Chondrocyte (in vitro differentiated cells): ENCODE measurements around the gene LBHD2. TPM values are rescaled to one million over a fixed set of nuclear protein-coding genes. Genes with fewer than 3 reads are reported as not detected.

ENCODE experiments used
- DNase-seq: peaks from one replicate; pipeline ENCODE4 v3.0.0; 2021; ENCODE audit warnings: mixed read lengths, low spot score
- H3K27ac Mint-ChIP-seq: one replicate; pipeline ENCODE4 v1.8.0; 2021; ENCODE audit warnings: mild to moderate bottlenecking, moderate library complexity, mixed read lengths; ENCODE audit not compliant: unreplicated experiment
- H3K27me3 Mint-ChIP-seq: 2 replicates; pipeline ENCODE4 v1.8.0; 2021; ENCODE audit warnings: low read depth, mixed read lengths
- H3K36me3 Mint-ChIP-seq: 2 replicates; pipeline ENCODE4 v1.8.0; 2021; ENCODE audit warnings: low read depth, mixed read lengths
- H3K4me1 Mint-ChIP-seq: 2 replicates; pipeline ENCODE4 v1.8.0; 2021; ENCODE audit warnings: low read depth, mild to moderate bottlenecking, mixed read lengths
- H3K4me3 Mint-ChIP-seq: one replicate; pipeline ENCODE4 v1.8.0; 2021; ENCODE audit warnings: mild to moderate bottlenecking, moderate library complexity, mixed read lengths; ENCODE audit not compliant: unreplicated experiment
- H3K9me3 Mint-ChIP-seq: 2 replicates; pipeline ENCODE4 v1.8.0; 2021; ENCODE audit warnings: low read depth, mixed read lengths
- total RNA-seq: library from RNA; stranded (reverse); gene quantifications from 3 replicates; pipeline ENCODE4 v1.2.1, GENCODE V29; 2021
- TF ChIP-seq, protein P1 (sequence below): fragments of 200-600 bp; sonication (generic); IDR thresholded peaks from 2 replicates; pipeline ENCODE4 v1.5.0; 2021; ENCODE audit warnings: antibody characterized with exemption, mild to moderate bottlenecking, moderate library complexity

LBHD2 gene
- total RNA-seq, 1 donor from 2014 or later, result not detected

DNA sequence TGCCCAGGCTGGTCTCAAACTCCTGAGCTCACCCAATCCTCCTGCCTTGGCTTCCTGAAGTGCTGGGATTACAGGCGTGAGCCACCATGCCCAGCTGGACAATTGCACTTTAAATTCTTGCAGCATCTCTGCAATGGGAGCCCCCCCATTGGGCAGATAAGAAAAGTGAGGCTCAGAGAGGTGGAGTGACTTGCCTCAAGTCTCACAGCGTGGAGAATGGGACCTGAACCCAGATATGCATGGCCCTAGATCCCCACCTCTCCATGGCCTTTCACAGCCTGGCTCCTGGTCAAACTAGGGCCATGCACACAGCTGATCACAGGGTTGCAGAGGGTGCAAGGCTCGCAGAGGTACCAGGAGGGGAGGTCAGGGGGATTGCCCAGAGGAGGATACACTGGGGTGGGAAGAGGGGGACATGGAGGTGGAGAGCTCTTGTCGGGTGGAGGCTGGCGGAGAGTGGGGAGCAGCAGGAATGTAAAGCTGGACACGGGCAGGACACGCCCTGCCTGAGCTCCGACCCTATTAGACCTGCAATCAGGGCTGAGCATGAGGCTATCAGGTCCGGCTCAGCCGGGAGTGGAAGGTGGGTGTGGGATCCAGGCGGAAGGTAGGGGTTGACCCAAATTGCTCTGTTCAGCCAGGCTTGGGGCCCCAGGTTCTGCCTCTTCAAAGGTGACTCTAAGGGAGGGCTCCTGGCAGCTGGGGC lies 17.4 kb downstream of the LBHD2 start:
- Mint-ChIP-seq H3K36me3 (no peaks in the 10 kb centered on the region), H3K9me3 (no peaks in the 10 kb centered on the region), H3K27me3 (peaks cover 5% of the 10 kb centered on the region), H3K4me3 (no peak overlapping the region), H3K4me1 (no peaks in the 10 kb centered on the region), H3K27ac (no peak overlapping the region)
- DNase-seq, result no peak
- TF ChIP-seq, protein P1, sequence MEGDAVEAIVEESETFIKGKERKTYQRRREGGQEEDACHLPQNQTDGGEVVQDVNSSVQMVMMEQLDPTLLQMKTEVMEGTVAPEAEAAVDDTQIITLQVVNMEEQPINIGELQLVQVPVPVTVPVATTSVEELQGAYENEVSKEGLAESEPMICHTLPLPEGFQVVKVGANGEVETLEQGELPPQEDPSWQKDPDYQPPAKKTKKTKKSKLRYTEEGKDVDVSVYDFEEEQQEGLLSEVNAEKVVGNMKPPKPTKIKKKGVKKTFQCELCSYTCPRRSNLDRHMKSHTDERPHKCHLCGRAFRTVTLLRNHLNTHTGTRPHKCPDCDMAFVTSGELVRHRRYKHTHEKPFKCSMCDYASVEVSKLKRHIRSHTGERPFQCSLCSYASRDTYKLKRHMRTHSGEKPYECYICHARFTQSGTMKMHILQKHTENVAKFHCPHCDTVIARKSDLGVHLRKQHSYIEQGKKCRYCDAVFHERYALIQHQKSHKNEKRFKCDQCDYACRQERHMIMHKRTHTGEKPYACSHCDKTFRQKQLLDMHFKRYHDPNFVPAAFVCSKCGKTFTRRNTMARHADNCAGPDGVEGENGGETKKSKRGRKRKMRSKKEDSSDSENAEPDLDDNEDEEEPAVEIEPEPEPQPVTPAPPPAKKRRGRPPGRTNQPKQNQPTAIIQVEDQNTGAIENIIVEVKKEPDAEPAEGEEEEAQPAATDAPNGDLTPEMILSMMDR, result no peak

DNA sequence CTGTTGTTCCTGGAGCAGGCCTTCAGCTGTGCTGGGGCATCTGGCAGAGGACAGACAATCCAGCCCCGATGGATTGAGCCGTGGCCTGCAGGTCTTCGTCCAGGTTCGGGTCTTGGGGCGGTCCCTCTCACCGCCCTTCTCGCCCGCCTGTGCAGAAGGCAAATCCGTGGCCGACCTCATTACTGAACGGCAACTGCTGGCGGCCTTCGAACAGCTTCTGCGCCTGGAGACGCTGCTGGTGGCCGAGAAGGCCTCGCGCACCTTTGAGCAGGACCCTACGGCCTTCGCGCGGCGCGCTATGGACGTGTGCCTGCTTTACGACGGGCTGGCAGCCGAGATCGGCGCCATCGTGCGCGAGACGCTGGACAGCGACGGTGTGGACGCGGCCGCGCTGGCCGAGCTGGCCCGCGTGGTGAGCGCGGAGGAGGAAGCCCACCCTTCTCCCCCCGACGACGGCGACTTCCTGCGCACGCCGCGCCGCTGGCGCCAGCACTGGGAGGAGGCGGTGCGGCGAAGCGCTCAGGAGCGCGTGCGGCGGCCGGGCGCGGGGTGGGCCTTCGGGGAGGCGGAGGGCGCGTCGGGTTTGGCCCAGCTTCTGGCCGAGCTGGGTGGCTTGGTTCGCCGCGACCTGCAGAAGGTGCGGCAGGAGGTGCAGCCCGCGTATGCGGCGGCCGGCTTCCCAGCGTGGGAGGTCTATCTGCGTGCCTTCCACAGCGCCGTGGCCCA lies 18.1 kb downstream of the LBHD2 start:
- H3K4me3 Mint-ChIP-seq, result no peak overlapping the region
- peaks cover 2% of the 10 kb centered on the region for H3K27me3 Mint-ChIP-seq
- no peak overlapping the region for H3K27ac Mint-ChIP-seq
- H3K36me3 Mint-ChIP-seq, result no peaks in the 10 kb centered on the region
- H3K9me3 Mint-ChIP-seq, result no peaks in the 10 kb centered on the region
- TF ChIP-seq, protein P1, result no peak
- H3K4me1 Mint-ChIP-seq, result no peaks in the 10 kb centered on the region
- DNase-seq, result no peak

DNA sequence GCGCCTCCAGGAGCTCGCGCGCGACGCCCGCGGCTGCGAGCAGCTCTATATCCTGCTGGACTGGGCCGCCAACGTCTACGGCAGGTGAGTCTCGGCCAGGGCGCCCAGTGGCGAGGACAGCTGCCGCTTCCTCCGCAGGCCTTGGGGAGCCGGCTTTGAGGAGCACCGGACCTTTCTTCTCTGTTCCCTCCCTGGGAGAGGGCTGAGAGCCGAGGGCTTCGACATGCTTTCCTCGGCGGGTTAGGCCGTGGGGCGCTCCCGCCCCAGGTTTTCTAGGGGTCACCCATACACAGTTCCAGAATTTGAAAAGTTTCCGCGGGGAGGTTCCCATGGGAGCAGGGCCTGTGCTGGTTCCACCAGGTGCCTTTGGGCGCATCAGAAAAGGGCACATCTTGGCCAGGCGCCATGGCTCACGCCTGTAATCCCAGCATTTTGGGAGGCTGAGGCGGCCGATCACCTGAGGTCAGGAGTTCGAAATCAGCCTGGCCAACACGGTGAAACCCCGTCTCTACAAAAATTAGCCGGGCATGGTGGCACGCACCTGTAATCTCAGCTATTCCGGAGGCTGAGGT lies 18.8 kb downstream of the LBHD2 start:
- Mint-ChIP-seq H3K4me3 (no peak overlapping the region), H3K36me3 (no peaks in the 10 kb centered on the region), H3K27me3 (no peaks in the 10 kb centered on the region), H3K4me1 (no peaks in the 10 kb centered on the region), H3K9me3 (no peaks in the 10 kb centered on the region), H3K27ac (no peak overlapping the region)
- TF ChIP-seq, protein P1, result no peak
- DNase-seq, result no peak

DNA sequence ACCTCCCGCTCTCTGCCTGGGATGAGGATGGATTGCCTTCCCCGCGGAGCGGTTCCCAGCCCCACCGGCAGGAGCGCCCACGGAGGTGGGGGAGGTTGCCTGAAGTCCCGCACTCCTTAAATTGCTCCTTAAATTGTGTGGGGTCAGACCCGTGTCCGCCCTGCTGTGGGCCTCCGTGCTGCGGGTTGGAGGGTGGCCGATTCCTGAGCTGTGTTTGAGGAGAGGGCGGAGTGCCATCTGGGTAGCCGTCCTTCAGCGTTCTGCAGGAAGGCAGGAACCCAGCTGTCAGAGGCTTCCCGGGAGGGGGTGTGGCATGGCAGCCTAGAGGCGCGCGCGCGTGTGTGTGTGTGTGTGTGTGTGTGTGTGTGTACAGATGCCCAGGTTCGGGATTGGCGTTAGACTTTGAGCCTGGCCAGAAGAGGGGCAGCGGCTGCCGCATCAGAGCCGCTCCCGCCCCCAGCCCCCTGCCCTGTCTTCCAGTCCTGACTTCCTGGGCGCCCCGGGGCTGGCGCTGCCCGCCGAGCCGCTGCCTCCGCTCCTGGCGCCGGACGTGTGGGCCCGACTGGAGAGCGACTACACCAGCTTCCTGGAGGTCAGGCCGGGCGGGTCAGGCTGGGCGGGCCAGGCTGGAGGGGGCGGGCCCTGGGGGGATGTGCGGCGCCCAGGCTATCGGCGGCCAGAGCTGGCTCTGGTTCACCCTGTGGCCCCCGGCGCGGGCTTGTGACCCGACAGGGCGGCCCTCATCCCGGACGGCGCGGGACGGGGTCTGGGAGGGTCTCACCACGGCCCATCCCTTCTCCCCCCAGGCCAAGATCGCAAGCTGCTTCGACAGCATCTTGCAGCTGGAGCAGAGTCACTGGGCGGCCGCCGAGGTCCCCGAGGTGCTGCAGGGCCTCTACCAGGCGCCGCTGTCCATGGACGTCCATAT lies 19.7 kb downstream of the LBHD2 start:
- H3K4me3 Mint-ChIP-seq, result peak overlapping the region; percentile 9
- H3K27ac Mint-ChIP-seq, result no peak overlapping the region
- peaks cover under 1% of the 10 kb centered on the region for H3K4me1 Mint-ChIP-seq
- H3K27me3 Mint-ChIP-seq, result no peaks in the 10 kb centered on the region
- TF ChIP-seq, protein P1, result peak; percentile 26
- DNase-seq, result no peak
- no peaks in the 10 kb centered on the region for H3K9me3 Mint-ChIP-seq
- H3K36me3 Mint-ChIP-seq, result no peaks in the 10 kb centered on the region

DNA sequence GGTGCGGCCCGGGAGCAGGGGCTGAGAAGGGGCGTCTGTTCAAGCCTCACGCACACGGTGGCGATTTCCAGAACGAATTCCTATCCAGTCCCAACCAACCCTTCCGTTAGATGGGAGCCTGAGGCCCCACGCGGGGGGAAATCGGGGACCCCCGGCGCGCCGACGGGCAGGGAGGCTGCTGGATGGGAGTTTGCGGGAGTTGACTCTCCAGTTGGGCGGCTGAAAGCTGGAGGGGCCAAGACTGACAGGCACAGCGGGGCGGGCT lies 20.3 kb downstream of the LBHD2 start:
- no peaks in the 10 kb centered on the region for H3K9me3 Mint-ChIP-seq
- no peak overlapping the region for H3K4me3 Mint-ChIP-seq
- no peak overlapping the region for H3K27ac Mint-ChIP-seq
- DNase-seq, result no peak
- H3K4me1 Mint-ChIP-seq, result peaks cover 3% of the 10 kb centered on the region
- no peaks in the 10 kb centered on the region for H3K27me3 Mint-ChIP-seq
- TF ChIP-seq, protein P1, result no peak
- no peaks in the 10 kb centered on the region for H3K36me3 Mint-ChIP-seq
